Heart left ventricle (tissue), 16 donors: ENCODE results near the gene PRDM4. TPM values are rescaled to one million over a fixed set of nuclear protein-coding genes. Genes with fewer than 3 reads are reported as not detected.

Experiments used
- ATAC-seq, 4 donors: fragments of 200-7000 bp; cut with Tn5 transposase; one replicate each; pipeline ENCODE4 v1.9.1; 2020 to 2022; ENCODE audit warnings: moderate library complexity in 4 of 4, mild to moderate bottlenecking in 3 of 4, moderate number of reproducible peaks in 1 of 4
- DNase-seq, 5 donors: peaks; one replicate each; pipeline ENCODE4 v3.0.0-alpha.2; 2020
- H3K27ac ChIP-seq, 12 donors: fragments of 200-600 bp; sonication (generic) in 4 of 12; one replicate each; pipeline versions ENCODE4 v1.5.0 to v1.8.0; 2016 to 2022; ENCODE audit warnings: mild to moderate bottlenecking in 2 of 12
- H3K27me3 ChIP-seq, 9 donors: fragments of 200-600 bp; sonication (generic) in 2 of 9; one replicate each; pipeline versions ENCODE4 v1.5.1 to v1.8.0; 2016 to 2022; ENCODE audit warnings: mild to moderate bottlenecking in 3 of 9
- H3K36me3 ChIP-seq, 9 donors: fragments of 200-600 bp; sonication (generic) in 2 of 9; one replicate each; pipeline versions ENCODE4 v1.5.0 to v1.8.0; 2018 to 2022; ENCODE audit warnings: mild to moderate bottlenecking in 2 of 9
- H3K4me1 ChIP-seq, 12 donors: fragments of 200-600 bp; sonication (generic) in 4 of 12; one replicate each; pipeline versions ENCODE4 v1.5.0 to v1.8.0; 2016 to 2022; ENCODE audit warnings: mild to moderate bottlenecking in 3 of 12
- H3K4me3 ChIP-seq, 12 donors: fragments of 200-600 bp; sonication (generic) in 4 of 12; one replicate each; pipeline versions ENCODE4 v1.5.0 to v1.8.0; 2017 to 2022; ENCODE audit warnings: mild to moderate bottlenecking in 9 of 12, moderate library complexity in 4 of 12
- H3K9me3 ChIP-seq, 12 donors: fragments of 200-600 bp; sonication (generic) in 4 of 12; one replicate each; pipeline versions ENCODE4 v1.5.0 to v1.8.0; 2016 to 2022; ENCODE audit warnings: mild to moderate bottlenecking in 1 of 12
- POLR2A ChIP-seq, 2 donors: fragments of 450-650 bp; IDR thresholded peaks; one replicate each; pipeline ENCODE4 v1.6.1; 2017; ENCODE audit warnings: antibody characterized with exemption in 2 of 2, mild to moderate bottlenecking in 2 of 2, moderate library complexity in 2 of 2
- WGBS, 4 donors: extraction: QIAGEN DNeasy Blood & Tissue Kit in 2 of 4; methylation state at CpG; one replicate each; pipeline versions ENCODE4 v1.1.5 to v1.1.7; 2013 to 2018; 5-methylcytosine and 5-hydroxymethylcytosine counted together
- intact Hi-C, 10 donors: fragments of 100-400 bp; cut with DNase I; formaldehyde crosslinking; loops; one replicate each; pipeline versions ENCODE4 v1.11.1 to v1.14.2; 2022
- polyA plus RNA-seq, 2 donors: library from polyadenylated mRNA; stranded (reverse); fragments of 200-250 nt; gene quantifications; one replicate each; pipeline ENCODE4 v1.2.3, GENCODE V29; 2013
- total RNA-seq, 9 donors: library from RNA; depleted of rRNA in 2 of 9; stranded (reverse); fragments of >200 nt in 2 of 9; fragmentation: NEBNext Ultra II Directional in 3 of 9; extraction: Animal tissue kit (Norgen Biotek cat#: 25700) in 3 of 9; gene quantifications; one replicate each; pipeline versions ENCODE4 v1.1.0 to v1.2.4, GENCODE V29; 2016 to 2023
- TF ChIP-seq, protein P1 (sequence below), 12 donors: fragments of 200-600 bp; sonication (generic) in 4 of 12; IDR thresholded peaks; one replicate each; pipeline versions ENCODE4 v1.5.0 to v1.8.0; 2018 to 2022; ENCODE audit warnings: antibody characterized with exemption in 12 of 12, mild to moderate bottlenecking in 5 of 12
- donor health status: ischemic (EF 13 %, LVEDD 7.1; RV severe dilation, severe dysfunction).
- donor health status: healthy with polysubstance abuse.
- donor health status: DM: no; HTN: yes; CAD: no.
- donor health status: DM: no; HTN: no; CAD: no.
- donor health status: ischemic (EF 25% LVEDD 6.9; RV normal size, moderate dysfunction).
- donor health status: ischemic (EF 25% LVEDD 5.7; RV mildly dilated, moderate dysfunction).
- donor health status: healthy.
- donor health status: DM: yes; HTN: yes; CAD: no.
- donor health status: ischemic (EF 35%, LVEDD 5.7; RV mildly dilated, moderate dysfunction).
- donor health status: nonischemic (EF 11% LVEDD 7.7; RV severe dilation, severe dysfunction).
- donor health status: DM: yes; HTN: yes; CAD: no.
- donor health status: PGD.
- donor health status: ischemic (EF 29% LVEDD 5.4; RV normal size, mild dysfunction).
- donor health status: nonischemic (EF 23%, LVEDD 6.1; RV moderate dilation, normal function).

PRDM4 gene
- total and polyA plus RNA-seq, 11 donors = 5.3 to 24.6 (median 15.0) TPM

DNA sequence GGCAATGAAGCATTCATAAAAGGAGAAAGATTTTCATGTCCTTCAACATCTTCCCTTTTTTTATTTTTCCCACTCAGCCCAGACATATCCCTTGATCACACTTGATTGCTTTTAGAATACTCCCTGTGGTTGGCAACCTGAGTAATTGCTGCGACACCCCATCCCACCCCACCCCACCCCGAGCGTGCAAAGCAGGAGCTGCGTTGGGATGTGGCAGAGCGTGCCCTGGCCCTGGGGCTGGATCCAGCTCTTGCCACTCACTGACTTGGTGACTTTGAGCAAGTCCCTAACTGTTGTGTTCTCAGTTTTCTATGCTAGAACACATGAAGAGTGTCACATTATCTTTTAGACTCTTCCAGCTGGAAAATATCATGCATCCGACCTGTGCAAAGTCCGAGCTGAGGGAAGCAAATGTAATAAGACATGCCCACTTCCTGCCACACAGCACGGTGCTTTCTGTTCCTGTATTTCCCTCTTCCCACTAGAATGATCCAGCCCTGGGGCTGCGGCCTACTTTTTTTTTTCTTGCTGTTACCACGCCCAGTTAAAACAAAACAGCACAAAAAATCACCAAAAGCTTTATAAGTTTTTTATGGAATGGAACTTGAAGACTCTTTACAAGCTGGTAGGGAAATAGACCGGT is 17.6 kb upstream of the PRDM4 start:
- Histone ChIP-seq H3K4me3 (no peak overlapping the region), H3K27me3 (peaks cover 13 to 54% (median 23%) of the 10 kb centered on the region in 9 donors), H3K9me3 (no peaks in the 10 kb centered on the region), H3K27ac (peak overlapping the region in 1 of 12 donors; percentile 84), H3K36me3 (no peaks in the 10 kb centered on the region), H3K4me1 (peaks cover 0 to 26% (median 0%) of the 10 kb centered on the region in 12 donors)
- 52 to 69% (median 55%) methylated on average over 11 of the region's 11 CpGs for WGBS, 4 donors
- no peak for DNase-seq
- peak in 2 of 4 donors; percentile 59 to 62 for ATAC-seq
- no peak for TF ChIP-seq POLR2A (IDR thresholded peaks at IDR 0.05)
- TF ChIP-seq, protein P1, sequence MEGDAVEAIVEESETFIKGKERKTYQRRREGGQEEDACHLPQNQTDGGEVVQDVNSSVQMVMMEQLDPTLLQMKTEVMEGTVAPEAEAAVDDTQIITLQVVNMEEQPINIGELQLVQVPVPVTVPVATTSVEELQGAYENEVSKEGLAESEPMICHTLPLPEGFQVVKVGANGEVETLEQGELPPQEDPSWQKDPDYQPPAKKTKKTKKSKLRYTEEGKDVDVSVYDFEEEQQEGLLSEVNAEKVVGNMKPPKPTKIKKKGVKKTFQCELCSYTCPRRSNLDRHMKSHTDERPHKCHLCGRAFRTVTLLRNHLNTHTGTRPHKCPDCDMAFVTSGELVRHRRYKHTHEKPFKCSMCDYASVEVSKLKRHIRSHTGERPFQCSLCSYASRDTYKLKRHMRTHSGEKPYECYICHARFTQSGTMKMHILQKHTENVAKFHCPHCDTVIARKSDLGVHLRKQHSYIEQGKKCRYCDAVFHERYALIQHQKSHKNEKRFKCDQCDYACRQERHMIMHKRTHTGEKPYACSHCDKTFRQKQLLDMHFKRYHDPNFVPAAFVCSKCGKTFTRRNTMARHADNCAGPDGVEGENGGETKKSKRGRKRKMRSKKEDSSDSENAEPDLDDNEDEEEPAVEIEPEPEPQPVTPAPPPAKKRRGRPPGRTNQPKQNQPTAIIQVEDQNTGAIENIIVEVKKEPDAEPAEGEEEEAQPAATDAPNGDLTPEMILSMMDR (IDR thresholded peaks at IDR 0.05) = no peak
- intact Hi-C loops = loop anchor here in 1 of 10 donors (10.0 kb wide), 1 partner anchor 406 kb away; no protein-coding TSS in a partner anchor

DNA sequence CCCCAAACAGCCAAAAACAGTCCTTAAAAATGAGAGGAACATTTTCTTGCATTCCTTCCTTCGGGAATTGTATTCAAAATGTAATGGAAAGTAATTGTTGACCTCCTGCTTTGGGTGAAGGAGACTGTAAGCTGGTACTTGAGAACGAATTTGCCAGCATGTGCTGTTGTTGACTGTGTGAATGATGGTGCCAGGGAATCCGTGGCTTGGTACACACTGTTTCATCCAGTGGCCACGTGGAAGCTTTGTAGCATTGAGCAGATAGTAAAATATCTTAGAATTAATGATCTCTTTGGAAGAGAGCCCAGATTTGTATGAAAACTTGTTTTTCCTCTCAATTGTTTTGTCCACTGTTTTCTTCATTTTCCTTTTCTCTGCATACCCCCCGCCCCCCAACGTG is 15.2 kb upstream of the PRDM4 start:
- no peak overlapping the region for H3K4me3 ChIP-seq
- 33 to 42% (median 40%) methylated on average over 6 of the region's 6 CpGs for WGBS, 4 donors
- H3K36me3 ChIP-seq = no peaks in the 10 kb centered on the region
- H3K4me1 ChIP-seq = peaks cover 0 to 26% (median 0%) of the 10 kb centered on the region in 12 donors
- ATAC-seq (no peak), DNase-seq (no peak)
- intact Hi-C loops = loop anchor here in 1 of 10 donors (10.0 kb wide), 1 partner anchor 409 kb away; no protein-coding TSS in a partner anchor
- no peaks in the 10 kb centered on the region for H3K9me3 ChIP-seq
- no peak for TF ChIP-seq POLR2A (IDR thresholded peaks at IDR 0.05)
- TF ChIP-seq, protein P1 (IDR thresholded peaks at IDR 0.05) = no peak
- peaks cover 13 to 65% (median 38%) of the 10 kb centered on the region in 9 donors for H3K27me3 ChIP-seq
- no peak overlapping the region for H3K27ac ChIP-seq

DNA sequence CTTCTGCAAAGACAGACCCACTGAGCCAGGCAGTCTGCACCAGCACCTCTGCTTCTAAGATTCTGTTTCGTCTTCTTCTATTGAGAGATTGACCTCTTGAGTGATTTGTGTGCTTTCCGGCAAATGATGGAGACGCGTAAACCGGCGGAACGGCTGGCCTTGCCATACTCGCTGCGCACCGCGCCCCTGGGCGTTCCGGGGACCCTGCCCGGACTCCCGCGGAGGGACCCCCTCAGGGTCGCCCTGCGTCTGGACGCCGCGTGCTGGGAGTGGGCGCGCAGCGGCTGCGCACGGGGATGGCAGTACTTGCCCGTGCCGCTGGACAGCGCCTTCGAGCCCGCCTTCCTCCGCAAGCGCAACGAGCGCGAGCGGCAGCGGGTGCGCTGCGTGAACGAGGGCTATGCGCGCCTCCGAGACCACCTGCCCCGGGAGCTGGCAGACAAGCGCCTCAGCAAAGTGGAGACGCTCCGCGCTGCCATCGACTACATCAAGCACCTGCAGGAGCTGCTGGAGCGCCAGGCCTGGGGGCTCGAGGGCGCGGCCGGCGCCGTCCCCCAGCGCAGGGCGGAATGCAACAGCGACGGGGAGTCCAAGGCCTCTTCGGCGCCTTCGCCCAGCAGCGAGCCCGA is 14.3 kb upstream of the PRDM4 start:
- ATAC-seq = peak in 2 of 4 donors; percentile 34
- intact Hi-C loops = loop anchor here in 1 of 10 donors (10.0 kb wide), 1 partner anchor 410 kb away; no protein-coding TSS in a partner anchor
- 2% methylated on average over 39 to 66 of the region's 66 CpGs for WGBS, 4 donors
- Histone ChIP-seq H3K27ac (no peak overlapping the region), H3K9me3 (no peaks in the 10 kb centered on the region), H3K4me1 (peaks cover 0 to 21% (median 0%) of the 10 kb centered on the region in 12 donors), H3K36me3 (no peaks in the 10 kb centered on the region), H3K27me3 (peaks cover 13 to 71% (median 38%) of the 10 kb centered on the region in 9 donors), H3K4me3 (peak overlapping the region in 8 of 12 donors; percentile 6 to 47 (median 30))
- no peak for TF ChIP-seq POLR2A (IDR thresholded peaks at IDR 0.05)
- TF ChIP-seq, protein P1 (IDR thresholded peaks at IDR 0.05) = no peak
- peak in 2 of 5 donors; percentile 33 to 61 for DNase-seq
